Neural cell (in vitro differentiated cells): ENCODE measurements around the gene WRAP73. TPM values are rescaled to one million over a fixed set of nuclear protein-coding genes. Genes with fewer than 3 reads are reported as not detected.

ENCODE experiments used
- H2AFZ ChIP-seq: fragments of 200-600, 300-800 bp; sonication (generic), shearing (Covaris generic); 2 replicates; pipeline ENCODE4 v1.6.0; 2014; ENCODE audit warnings: low read depth, mild to moderate bottlenecking, antibody characterized with exemption, low read length, moderate library complexity
- H3F3A ChIP-seq: fragments of 200-600 bp; shearing (Covaris generic); 2 replicates; pipeline ENCODE4 v1.6.1; 2016; ENCODE audit warnings: mild to moderate bottlenecking, moderate library complexity, mixed read lengths, antibody characterized with exemption, low read length; ENCODE audit not compliant: insufficient read depth, poor library complexity, severe bottlenecking
- H3K27ac ChIP-seq: fragments of 200-600, 300-800 bp; sonication (generic), shearing (Covaris generic); 2 replicates; pipeline ENCODE4 v1.5.1; 2014; ENCODE audit warnings: mild to moderate bottlenecking, low read length, moderate library complexity
- H3K27me3 ChIP-seq: fragments of 300-800, 200-600 bp; sonication (generic), shearing (Covaris generic); 2 replicates; pipeline ENCODE4 v1.6.0; 2014; ENCODE audit warnings: mild to moderate bottlenecking, low read depth, low read length, moderate library complexity; ENCODE audit not compliant: insufficient read depth
- H3K36me3 ChIP-seq: fragments of 300-800, 200-600 bp; sonication (generic), shearing (Covaris generic); 2 replicates; pipeline ENCODE4 v1.5.1; 2014; ENCODE audit warnings: mild to moderate bottlenecking, antibody characterized with exemption, low read length, moderate library complexity; ENCODE audit not compliant: insufficient read depth
- H3K4me2 ChIP-seq: fragments of 300-800, 200-600 bp; sonication (generic), shearing (Covaris generic); 2 replicates; pipeline ENCODE4 v1.6.0; 2014; ENCODE audit warnings: mild to moderate bottlenecking, low read length
- H3K4me3 ChIP-seq: fragments of 300-800, 200-600 bp; sonication (generic), shearing (Covaris generic); 2 replicates; pipeline ENCODE4 v1.5.1; 2014; ENCODE audit warnings: mild to moderate bottlenecking, low read length, moderate library complexity
- H3K79me2 ChIP-seq: fragments of 200-600 bp; shearing (Covaris generic); replicated peaks from 2 replicates; pipeline ENCODE4 v1.6.0; 2014; ENCODE audit warnings: mild to moderate bottlenecking, low read length, moderate library complexity; ENCODE audit not compliant: insufficient read depth
- H3K9ac ChIP-seq: fragments of 300-800, 200-600 bp; sonication (generic), shearing (Covaris generic); 2 replicates; pipeline ENCODE4 v1.6.1; 2016; ENCODE audit warnings: mild to moderate bottlenecking, low read length, mixed read lengths
- H3K9me2 ChIP-seq: fragments of 200-600 bp; shearing (Covaris generic); 2 replicates; pipeline ENCODE4 v1.6.1; 2016; ENCODE audit warnings: mild to moderate bottlenecking, low read length, mixed read lengths; ENCODE audit not compliant: insufficient read depth
- H3K9me3 ChIP-seq: fragments of 200-600, 300-800 bp; sonication (generic), shearing (Covaris generic); 2 replicates; pipeline ENCODE4 v1.6.1; 2016; ENCODE audit warnings: mild to moderate bottlenecking, mixed run types, low read length, moderate library complexity, mixed read lengths
- H4K20me1 ChIP-seq: fragments of 200-600 bp; shearing (Covaris generic); 2 replicates; pipeline ENCODE4 v1.6.1; 2016; ENCODE audit warnings: mild to moderate bottlenecking, mixed run types; ENCODE audit not compliant: insufficient read depth
- CTCF ChIP-seq: fragments of 450-650 bp; IDR thresholded peaks from 2 replicates; pipeline ENCODE4 v1.5.1; 2014; ENCODE audit warnings: antibody characterized with exemption, mild to moderate bottlenecking, moderate library complexity; ENCODE audit not compliant: poor library complexity, severe bottlenecking
- EP300 ChIP-seq: fragments of 450-650 bp; conservative IDR thresholded peaks from 2 replicates; pipeline ENCODE4 v1.6.1; 2014; ENCODE audit warnings: antibody characterized with exemption, mild to moderate bottlenecking, moderate library complexity; ENCODE audit not compliant: poor library complexity, severe bottlenecking
- EZH2 ChIP-seq: fragments of 200-600, 300-800 bp; shearing (Covaris generic), sonication (generic); IDR thresholded peaks from 2 replicates; pipeline ENCODE4 v1.6.1; 2014; ENCODE audit warnings: antibody characterized with exemption, low read length, borderline replicate concordance, mild to moderate bottlenecking; ENCODE audit not compliant: insufficient read depth, poor library complexity, severe bottlenecking
- MXI1 ChIP-seq: fragments of 450-650 bp; conservative IDR thresholded peaks from 2 replicates; pipeline ENCODE4 v1.6.1; 2014; ENCODE audit warnings: antibody characterized with exemption, mild to moderate bottlenecking; ENCODE audit not compliant: poor library complexity, severe bottlenecking
- POLR2AphosphoS5 ChIP-seq: IDR thresholded peaks from 2 replicates; pipeline ENCODE4 v1.6.1; 2012
- RAD21 ChIP-seq: fragments of 450-650 bp; conservative IDR thresholded peaks from 2 replicates; pipeline ENCODE4 v1.6.1; 2014; ENCODE audit warnings: antibody characterized with exemption, mild to moderate bottlenecking, moderate library complexity
- REST ChIP-seq: IDR thresholded peaks from 2 replicates; pipeline ENCODE4 v1.6.1; 2012; ENCODE audit warnings: borderline replicate concordance
- SMC3 ChIP-seq: fragments of 450-650 bp; conservative IDR thresholded peaks from 2 replicates; pipeline ENCODE4 v1.6.1; 2014; ENCODE audit warnings: antibody characterized with exemption, mild to moderate bottlenecking, moderate library complexity; ENCODE audit not compliant: poor library complexity
- TAF1 ChIP-seq: IDR thresholded peaks from 2 replicates; pipeline ENCODE4 v1.6.1; 2012; ENCODE audit warnings: low read depth
- polyA plus RNA-seq: library from polyadenylated mRNA; depleted of rRNA; stranded (reverse); fragments of >200 nt; gene quantifications from 2 replicates; pipeline ENCODE4 v1.2.3, GENCODE V29; 2014

WRAP73 gene
- polyA plus RNA-seq, 1 donor from 2014 or later, result 32.9 TPM

GRCh38 chr1:3658231-3658615 lies 8.3 kb upstream of the WRAP73 start:
- Histone ChIP-seq H3K27me3 (peaks cover 17% of the 10 kb centered on the region), H3K36me3 (no peaks in the 10 kb centered on the region), H3K79me2 (no peaks in the 10 kb centered on the region), H3K27ac (no peak overlapping the region), H3K9ac (no peak overlapping the region), H3K4me2 (no peak overlapping the region), H3K9me3 (no peaks in the 10 kb centered on the region), H3F3A (no peaks in the 10 kb centered on the region), H3K9me2 (no peaks in the 10 kb centered on the region), H2AFZ (no peak overlapping the region), H3K4me3 (no peak overlapping the region), H4K20me1 (no peaks in the 10 kb centered on the region)
- TF ChIP-seq SMC3 (no peak), TAF1 (no peak), RAD21 (no peak), MXI1 (no peak)

- Histone ChIP-seq H3K9me3 (no peaks in the 10 kb centered on the region), H3K27me3 (peaks cover 22% of the 10 kb centered on the region), H3K36me3 (no peaks in the 10 kb centered on the region), H3K4me2 (no peak overlapping the region), H3K79me2 (no peaks in the 10 kb centered on the region), H3F3A (no peaks in the 10 kb centered on the region), H3K9me2 (no peaks in the 10 kb centered on the region), H3K27ac (no peak overlapping the region), H3K4me3 (no peak overlapping the region), H4K20me1 (no peaks in the 10 kb centered on the region), H3K9ac (no peak overlapping the region), H2AFZ (no peak overlapping the region)
- TF ChIP-seq SMC3, result no peak
- no peak for TF ChIP-seq POLR2AphosphoS5
- TF ChIP-seq EP300, result no peak
- no peak for TF ChIP-seq TAF1
- TF ChIP-seq CTCF, result no peak
- no peak for TF ChIP-seq EZH2
- TF ChIP-seq REST, result no peak
Measured at GRCh38 chr1:3657578-3658230, 7.8 kb upstream of the WRAP73 start.

GRCh38 chr1:3657096-3657475 lies 7.2 kb upstream of the WRAP73 start:
- Histone ChIP-seq H3K4me3 (no peak overlapping the region), H3K27ac (no peak overlapping the region), H3F3A (no peaks in the 10 kb centered on the region), H2AFZ (no peak overlapping the region), H3K4me2 (no peak overlapping the region), H3K79me2 (no peaks in the 10 kb centered on the region), H3K9me3 (no peaks in the 10 kb centered on the region), H3K9ac (no peak overlapping the region), H4K20me1 (no peaks in the 10 kb centered on the region), H3K9me2 (no peaks in the 10 kb centered on the region), H3K36me3 (no peaks in the 10 kb centered on the region), H3K27me3 (peaks cover 29% of the 10 kb centered on the region)
- TF ChIP-seq MXI1, result no peak
- TF ChIP-seq REST, result no peak
- TF ChIP-seq EZH2, result no peak
- no peak for TF ChIP-seq POLR2AphosphoS5
- no peak for TF ChIP-seq EP300
- TF ChIP-seq TAF1, result no peak
- TF ChIP-seq SMC3, result no peak
- TF ChIP-seq RAD21, result no peak
- TF ChIP-seq CTCF, result no peak
